Measurements from ENCODE around the gene HIVEP3. TPM values are rescaled to one million over a fixed set of nuclear protein-coding genes. Genes with fewer than 3 reads are reported as not detected.

Gene HIVEP3
- total RNA-seq, 3 donors from 2014 or later = 4.9 to 6.5 (median 6.1) TPM

DNA sequence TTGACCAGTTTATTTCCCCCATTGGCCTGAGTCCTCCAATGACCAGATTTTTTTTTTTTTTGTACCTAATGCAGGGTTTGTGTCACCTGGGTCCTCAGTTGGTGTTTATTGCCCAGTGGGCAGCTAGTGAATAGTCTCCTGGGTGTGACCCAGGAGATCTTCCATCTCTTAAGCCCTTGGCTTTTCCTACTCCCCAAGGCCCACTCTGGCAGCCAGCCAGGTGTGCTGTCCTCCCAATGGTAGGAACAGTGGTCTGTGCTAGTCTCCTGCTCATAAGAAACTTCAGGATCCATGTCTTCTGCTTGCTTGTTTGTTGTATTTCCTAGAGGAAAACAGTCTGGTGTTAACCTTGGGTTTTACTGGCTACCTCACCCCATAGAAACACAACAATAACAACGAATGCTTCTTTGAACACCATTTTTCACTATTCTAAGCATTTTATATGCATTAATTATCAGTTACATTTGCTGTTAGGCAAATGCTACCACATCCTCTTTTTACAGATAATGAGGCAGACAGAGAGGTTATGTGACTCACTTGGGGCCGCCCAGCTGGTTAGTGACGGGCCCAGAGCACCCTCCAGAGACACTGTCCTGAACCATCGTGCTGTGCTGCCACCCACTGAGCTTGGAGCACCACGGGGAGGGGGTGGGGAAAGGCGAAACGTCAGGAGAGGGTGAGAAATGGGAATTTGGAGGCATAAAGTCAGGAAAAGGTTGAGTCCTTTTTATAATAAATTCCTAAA, 107.5 kb downstream of the HIVEP3 start:
- peak; percentile 38 for ATAC-seq

DNA sequence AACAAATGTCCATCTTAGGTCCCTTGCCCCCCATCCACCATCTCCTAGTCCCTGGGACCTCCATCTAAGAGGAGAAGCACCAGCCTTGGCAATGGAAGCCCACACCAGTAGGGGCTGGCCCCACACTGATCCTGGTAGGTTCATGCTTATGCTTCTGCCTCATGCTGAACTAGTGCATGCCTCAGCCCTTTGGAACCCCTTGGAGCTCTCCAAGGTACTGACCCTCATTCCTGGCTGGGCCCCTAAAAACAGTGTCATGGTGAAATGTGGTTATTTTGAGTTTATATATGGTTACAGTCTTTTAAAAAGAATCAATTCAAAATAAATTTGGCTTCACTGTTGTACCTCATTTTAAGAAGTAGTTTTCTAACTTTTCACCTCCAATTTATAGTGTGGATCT, 108.3 kb downstream of the HIVEP3 start:
- no peak for ATAC-seq
- H3K36me3 ChIP-seq (ENCODE audit: low read depth) = no peaks in the 10 kb centered on the region
- H3K4me1 ChIP-seq (ENCODE audit: low read depth) = peaks cover 2% of the 10 kb centered on the region
- H3K9me3 ChIP-seq = no peaks in the 10 kb centered on the region
- no peak overlapping the region for H3K4me3 ChIP-seq
- intact Hi-C loops (cut with DNase I, micrococcal nuclease) = no loop called here
- no peak for TF ChIP-seq CTCF (IDR thresholded peaks at IDR 0.05)
- DNase-seq = peak in 1 of 3 donors; percentile 40

More for the DNA sequence above, 107.5 kb downstream of the HIVEP3 start:
- H3K9me3 ChIP-seq = no peaks in the 10 kb centered on the region
- no peak for TF ChIP-seq CTCF (IDR thresholded peaks at IDR 0.05)
- no peak for DNase-seq
- H3K4me3 ChIP-seq = no peak overlapping the region
- intact Hi-C loops (cut with DNase I, micrococcal nuclease) = no loop called here
- H3K36me3 ChIP-seq (ENCODE audit: low read depth) = no peaks in the 10 kb centered on the region
- peaks cover 2% of the 10 kb centered on the region for H3K4me1 ChIP-seq (ENCODE audit: low read depth)

DNA sequence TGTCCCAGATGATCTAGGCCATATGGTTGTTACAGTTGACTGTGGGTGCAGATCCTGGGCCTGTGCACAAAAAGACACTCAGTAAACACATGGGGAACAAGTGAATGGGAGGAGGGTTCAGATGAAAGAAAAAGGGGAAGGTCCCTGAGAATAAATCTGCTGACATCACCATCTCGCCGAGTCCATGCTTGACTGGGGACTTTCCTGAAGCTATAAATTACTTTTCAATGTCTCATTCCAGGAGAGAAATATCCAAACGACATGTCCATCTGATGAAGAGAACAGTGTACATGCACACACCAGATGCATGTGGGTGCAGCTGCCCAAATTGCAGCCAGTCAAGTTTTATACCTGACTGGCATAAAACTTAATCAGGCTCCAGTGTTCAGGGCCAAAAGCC, 109.0 kb downstream of the HIVEP3 start:
- DNase-seq (no peak), ATAC-seq (no peak)
- no peaks in the 10 kb centered on the region for H3K9me3 ChIP-seq
- H3K36me3 ChIP-seq (ENCODE audit: low read depth) = no peaks in the 10 kb centered on the region
- intact Hi-C loops (cut with DNase I, micrococcal nuclease) = no loop called here
- no peak for TF ChIP-seq CTCF (IDR thresholded peaks at IDR 0.05)
- H3K4me3 ChIP-seq = no peak overlapping the region
- H3K4me1 ChIP-seq (ENCODE audit: low read depth) = peaks cover 2% of the 10 kb centered on the region

GRCh38 chr1:41807390-41807789, 111.3 kb downstream of the HIVEP3 start:
- DNase-seq (no peak), ATAC-seq (no peak)
- TF ChIP-seq CTCF (IDR thresholded peaks at IDR 0.05) = no peak
- peaks cover 2% of the 10 kb centered on the region for H3K4me1 ChIP-seq (ENCODE audit: low read depth)
- no peak overlapping the region for H3K4me3 ChIP-seq
- intact Hi-C loops (cut with DNase I, micrococcal nuclease) = no loop called here
- H3K9me3 ChIP-seq = no peaks in the 10 kb centered on the region
- H3K36me3 ChIP-seq (ENCODE audit: low read depth) = no peaks in the 10 kb centered on the region

- no peak overlapping the region for H3K4me3 ChIP-seq
- H3K9me3 ChIP-seq = no peaks in the 10 kb centered on the region
- H3K4me1 ChIP-seq (ENCODE audit: low read depth) = no peaks in the 10 kb centered on the region
- intact Hi-C loops (cut with DNase I, micrococcal nuclease) = no loop called here
- ATAC-seq (peak; percentile 48), DNase-seq (no peak)
- H3K36me3 ChIP-seq (ENCODE audit: low read depth) = no peaks in the 10 kb centered on the region
- no peak for TF ChIP-seq CTCF (IDR thresholded peaks at IDR 0.05)
These were observed 112.1 kb downstream of the HIVEP3 start for GRCh38 chr1:41806472-41807155.

Data from mucosa of descending colon (tissue), 3 donors.